Hippocampal formation (tissue), 2 donors: ENCODE measurements around the gene FAM13A.

ENCODE experiments used
- DNase-seq, 2 donors: peaks; one replicate each; lab custom pipeline; 2025; lab: John Stamatoyannopoulos, UW

The FAM13A gene

DNA sequence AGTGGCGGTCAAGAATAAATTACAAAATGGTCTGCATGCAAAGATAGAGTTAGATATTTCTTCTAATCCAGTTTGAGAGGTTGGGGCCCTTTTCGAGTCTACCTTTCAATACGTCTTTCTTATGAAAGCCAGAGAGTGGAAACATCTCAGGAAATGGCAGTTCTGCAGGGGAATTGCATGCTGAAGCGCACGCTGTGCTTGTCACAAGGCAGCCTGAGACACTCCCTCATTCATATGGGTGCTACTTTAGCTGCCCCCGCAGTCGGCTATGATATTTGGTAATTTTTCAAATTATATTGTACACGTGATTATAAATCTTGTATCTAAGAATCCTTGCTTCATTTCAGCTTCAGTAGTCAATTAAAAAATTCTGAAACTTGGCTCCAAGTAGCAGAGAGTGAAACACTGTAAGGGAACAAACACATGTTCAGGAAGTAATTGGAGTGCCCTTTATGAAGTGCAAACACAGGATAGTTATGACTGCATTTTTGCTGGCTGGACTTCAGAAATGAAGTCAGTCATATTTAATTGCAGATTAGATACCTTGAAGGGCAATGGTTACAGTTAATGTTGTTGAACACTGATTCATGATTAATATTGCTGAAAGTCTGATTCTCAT, 213.8 kb downstream of the FAM13A start:
- no peak for DNase-seq

DNA sequence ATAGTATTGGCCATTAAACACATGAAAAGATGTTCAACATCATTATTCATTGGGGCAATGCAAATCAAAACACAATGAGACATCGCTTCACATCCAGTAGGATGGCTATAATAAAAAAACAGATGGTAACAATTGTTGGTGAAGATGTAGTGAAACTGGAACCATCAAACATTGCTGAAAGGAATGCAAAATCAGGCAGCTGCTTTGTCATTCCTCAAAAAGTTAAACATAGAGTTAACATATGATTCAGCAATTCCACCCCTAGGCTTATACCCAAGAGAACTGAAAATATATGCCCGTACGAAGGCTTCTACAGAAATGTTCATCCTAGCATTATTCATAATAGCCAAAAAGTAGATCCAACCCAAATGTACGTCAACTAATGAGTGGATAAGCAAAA, 215.3 kb downstream of the FAM13A start:
- DNase-seq, result no peak

DNA sequence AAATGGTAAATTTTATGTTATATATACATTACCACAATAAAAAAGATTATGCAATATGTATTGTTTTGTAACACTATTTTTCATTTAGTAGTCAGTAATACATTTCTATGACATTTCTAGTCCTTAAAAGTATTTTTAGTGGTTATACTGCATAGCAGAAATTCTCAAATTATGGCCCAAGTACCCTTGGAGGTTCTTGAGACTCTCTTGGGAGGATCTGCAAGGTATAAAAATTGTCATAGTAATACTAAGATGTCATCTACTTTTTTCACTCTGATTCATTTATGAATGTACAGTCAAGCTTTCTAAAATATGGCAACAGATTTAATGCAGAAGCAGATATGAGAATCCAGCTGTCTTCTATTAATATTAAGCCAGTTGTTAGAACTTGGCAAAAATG, 220.8 kb downstream of the FAM13A start:
- DNase-seq, result no peak

DNA sequence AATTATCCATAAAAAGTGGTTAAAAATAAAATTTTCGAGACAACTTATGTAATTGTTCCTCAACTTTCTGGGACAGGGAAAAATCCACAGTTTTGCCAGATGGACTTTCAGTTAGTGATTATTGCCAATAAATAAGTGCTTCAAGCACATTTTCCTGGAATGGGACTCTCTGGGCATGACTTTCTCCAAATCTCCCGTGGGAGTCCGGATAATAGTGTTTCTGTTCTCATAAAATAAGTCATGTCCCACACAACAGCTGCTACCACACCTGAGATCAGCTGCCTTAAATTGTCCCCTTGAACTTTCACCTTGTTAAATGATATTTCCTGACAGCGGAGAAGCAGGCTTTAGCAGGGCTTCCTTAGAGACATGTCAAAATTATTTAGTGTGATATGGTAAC, 226.0 kb downstream of the FAM13A start:
- DNase-seq, result no peak

DNA sequence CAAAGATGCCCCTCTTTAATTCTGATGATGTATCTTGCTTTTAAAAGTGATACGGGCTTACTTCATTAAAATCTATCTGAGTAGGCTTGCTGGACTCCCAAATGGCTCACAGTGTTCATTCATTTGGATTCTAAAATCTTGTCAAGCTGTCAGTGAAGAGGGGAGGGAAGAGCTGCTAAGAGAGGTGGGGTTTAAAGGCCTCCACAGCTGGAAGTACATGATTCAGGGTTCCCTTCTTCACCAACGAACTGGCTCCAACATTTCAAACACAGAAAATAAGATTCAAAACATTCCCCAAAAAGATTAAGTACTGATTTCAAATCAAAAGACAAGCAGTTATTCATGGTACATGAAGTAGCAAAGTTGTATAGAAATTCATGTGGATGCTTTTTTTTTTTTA, 226.4 kb downstream of the FAM13A start:
- DNase-seq, result no peak

DNA sequence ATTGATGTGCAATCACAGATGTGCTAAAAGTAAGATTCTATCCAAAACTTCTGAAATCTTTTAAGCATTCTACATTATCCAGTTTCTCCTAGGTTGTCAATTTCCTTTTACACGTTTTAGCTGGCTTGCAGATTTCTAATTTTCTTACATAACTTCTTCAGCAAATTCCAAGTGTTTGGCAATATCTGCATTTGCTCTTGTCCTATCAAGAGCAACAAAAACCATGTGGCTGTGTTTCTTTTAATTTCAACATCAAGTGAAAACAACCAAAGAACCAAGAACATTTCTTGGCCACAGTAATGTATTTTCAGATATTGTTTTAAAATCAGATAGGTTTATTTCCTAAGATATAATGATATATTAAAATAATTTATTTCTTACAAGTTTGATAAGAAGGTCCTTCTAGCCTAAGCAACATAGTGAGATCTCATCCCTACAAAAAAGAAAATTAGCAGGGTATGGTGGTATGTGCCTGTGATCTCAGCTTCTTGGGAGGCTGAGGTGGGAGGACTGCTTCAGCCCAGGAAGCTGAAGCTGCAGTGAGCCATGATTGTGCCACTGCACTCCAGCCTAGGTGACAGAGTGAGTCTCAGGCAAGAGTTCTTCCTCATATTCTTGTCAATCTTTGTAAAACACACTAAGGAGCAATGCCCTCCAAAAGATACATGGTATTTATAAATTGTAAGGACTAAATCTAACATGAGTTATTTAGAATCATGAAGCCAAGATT, 228.0 kb downstream of the FAM13A start:
- DNase-seq, result no peak

DNA sequence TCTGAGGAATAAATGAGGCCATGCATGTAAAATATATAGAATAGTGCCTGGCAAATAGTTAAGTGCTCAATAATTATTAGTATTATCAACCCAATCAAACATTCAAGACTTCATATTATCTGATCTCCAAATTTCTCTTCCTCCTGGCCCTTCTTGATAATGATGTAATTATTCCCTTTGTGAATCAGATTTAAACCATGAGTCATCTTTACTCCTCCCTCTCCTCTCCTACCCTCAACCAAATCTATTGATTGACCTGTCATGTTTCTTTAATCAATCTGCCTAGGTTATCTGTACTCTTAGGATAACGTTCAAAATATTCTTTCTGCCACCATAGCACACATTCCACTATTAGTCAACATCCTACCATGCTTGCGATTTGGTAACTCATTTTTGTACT, 229.5 kb downstream of the FAM13A start:
- no peak for DNase-seq

DNA sequence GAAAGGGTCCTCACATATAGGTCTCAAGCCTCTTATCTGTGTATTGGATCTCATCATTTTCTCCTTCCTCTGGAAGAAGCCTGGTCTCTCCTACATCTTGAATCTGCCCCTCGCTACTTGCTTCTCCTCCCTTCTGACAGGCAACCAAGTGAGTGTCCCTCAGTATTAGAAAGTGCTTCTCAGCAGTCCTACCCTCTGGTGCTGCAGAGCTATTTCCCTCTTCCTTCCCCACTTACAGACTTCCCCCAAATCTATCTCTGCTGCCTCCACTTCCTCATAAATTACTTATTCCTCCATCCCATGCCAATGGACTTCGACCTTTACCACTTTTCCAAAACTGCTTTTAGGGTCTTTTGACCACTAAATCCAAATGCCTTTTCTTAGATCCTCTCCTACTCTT, 230.2 kb downstream of the FAM13A start:
- DNase-seq, result no peak

DNA sequence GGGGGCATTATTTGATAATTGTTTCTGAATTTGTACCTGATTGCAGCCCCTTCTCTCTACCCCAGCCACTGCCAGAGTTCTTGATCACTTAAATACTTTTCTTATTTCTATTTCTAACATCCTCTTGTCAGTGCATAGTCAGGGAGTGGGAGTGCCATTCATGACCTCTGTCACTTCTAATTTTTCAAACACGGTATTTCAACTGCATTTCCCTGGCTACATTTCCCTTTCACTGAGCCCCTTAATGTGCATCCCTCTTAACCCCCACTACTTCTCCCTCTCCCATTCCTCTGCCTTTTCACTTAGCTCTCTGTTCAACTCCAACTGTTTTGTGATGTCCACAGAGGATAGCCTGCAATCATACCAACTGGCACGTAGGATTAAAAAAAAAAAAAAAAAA, 231.1 kb downstream of the FAM13A start:
- no peak for DNase-seq

DNA sequence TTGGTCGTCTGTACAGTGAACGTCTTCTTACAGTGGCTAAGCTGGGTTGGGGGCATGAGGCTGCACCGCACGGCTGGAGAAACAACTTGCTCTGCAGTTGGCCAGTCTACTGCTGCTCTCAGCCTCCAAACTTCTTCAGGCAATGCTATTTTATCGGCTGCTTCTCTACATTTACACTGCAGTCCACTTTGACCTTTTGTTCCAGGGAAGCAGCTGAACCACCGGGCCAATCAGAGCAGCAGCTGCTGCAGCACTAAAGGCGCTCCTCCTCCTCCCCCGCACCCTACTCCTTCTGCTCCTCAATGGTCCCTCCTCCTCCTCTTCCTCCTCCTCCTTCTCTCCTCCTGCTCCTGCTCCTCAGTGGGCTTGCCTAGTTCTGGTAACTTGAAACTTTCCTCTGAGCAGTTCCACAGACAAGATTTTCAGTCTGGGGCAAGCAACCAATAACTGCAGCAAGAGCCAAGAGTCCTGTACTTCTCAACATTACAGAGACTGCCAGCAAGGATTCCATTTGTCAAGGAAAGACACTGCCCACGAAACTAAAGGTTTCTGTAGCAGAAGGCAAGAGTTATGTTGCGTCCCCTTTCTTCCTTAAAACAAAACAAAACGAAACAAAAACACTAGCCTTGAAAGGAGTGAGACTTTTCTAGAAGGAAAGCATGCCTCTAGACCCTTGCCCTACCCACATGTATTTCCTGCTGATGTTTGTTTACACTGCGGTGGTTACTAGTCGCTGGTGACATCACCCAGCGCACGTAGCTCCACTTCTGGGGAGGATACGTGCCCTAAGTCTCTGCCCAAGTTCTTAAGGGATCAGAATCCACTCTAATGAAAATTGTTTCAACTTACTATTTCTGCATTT, 233.7 kb downstream of the FAM13A start:
- DNase-seq, result peak; percentile 80 to 88

DNA sequence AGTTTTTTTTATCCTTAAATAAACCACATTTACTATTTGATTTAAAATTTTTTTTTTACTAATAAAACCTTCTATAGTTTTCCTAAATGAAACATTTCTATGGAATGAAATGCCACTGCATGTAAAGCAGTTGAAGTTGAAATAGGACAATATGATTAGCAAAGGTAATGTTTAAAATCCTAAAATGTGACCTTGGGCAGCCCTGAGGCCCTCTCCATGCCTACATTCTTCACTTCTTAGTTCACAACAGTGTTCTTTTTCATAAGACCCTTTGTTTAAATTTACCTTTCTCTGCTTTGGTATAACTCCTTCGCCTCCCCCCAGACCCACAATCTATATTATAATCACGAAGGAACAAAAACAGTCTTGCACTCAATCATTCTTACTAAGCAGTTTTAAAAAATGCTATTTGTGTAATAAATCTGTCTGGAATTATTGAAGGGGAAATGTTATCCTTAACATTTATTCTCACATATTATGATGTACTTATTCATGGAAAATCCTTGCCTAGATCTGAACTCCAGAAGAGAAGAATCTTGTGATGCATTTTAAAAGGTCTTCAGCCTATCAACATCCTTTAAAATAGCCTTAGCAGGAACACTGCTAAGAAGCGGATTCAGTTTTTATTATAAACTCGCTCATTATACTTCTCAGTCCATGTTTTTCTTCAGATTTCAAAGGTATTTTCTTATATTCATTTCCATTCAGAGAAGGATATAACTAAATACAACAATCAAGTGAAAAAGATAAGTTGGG, 234.8 kb downstream of the FAM13A start:
- no peak for DNase-seq

DNA sequence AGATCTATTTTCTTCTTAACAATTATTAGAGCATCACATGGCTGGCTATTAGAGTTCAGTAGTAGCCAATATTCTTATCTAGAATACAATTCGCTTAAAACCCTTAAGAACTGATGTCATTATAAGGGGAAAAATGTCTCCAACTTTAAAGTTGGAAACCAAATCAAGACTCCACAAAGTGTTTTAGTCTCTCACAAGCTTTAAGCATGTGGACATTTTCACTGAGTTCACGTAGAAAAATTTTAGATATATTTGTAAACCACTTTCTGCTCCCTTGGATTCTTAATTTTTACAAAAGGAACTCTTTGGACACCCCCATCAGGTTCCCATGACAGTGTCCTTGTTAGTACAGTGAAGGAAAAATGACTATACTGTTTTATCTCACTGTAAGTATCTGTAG, 235.5 kb downstream of the FAM13A start:
- no peak for DNase-seq

DNA sequence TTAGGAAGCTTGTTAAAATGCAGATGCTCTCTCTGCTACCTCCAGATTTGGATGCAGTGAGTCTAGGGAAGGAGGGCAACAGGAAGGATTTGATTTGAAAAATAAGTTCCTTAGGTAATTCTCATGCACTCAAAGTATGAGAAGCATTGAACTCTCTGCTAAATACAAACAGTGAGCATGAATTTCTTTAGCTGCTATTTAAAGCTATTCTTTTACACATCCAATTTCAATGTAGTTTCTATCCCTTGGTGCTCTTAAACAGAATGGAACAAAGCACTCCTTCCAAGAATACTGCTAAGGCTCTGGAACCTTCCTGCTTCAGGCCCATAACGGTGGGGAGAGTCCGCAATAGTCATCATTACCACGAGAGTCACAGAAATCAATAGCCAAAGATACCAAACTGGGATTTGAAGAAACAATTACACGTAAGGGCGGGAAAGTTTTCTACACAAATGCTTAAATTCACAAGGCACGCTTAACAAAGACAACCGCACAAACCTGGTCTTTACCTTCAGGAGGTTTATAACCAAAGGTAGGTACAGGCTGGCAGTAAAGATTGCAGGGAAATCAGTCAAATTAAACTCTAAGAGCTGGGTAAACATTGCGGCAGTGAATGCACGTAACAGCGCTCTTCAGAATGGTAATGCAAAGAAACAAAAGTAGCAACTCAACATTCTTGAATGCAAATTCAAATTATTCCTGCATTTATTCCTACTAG, 236.1 kb downstream of the FAM13A start:
- DNase-seq, result peak in 1 of 2 donors; percentile 64

DNA sequence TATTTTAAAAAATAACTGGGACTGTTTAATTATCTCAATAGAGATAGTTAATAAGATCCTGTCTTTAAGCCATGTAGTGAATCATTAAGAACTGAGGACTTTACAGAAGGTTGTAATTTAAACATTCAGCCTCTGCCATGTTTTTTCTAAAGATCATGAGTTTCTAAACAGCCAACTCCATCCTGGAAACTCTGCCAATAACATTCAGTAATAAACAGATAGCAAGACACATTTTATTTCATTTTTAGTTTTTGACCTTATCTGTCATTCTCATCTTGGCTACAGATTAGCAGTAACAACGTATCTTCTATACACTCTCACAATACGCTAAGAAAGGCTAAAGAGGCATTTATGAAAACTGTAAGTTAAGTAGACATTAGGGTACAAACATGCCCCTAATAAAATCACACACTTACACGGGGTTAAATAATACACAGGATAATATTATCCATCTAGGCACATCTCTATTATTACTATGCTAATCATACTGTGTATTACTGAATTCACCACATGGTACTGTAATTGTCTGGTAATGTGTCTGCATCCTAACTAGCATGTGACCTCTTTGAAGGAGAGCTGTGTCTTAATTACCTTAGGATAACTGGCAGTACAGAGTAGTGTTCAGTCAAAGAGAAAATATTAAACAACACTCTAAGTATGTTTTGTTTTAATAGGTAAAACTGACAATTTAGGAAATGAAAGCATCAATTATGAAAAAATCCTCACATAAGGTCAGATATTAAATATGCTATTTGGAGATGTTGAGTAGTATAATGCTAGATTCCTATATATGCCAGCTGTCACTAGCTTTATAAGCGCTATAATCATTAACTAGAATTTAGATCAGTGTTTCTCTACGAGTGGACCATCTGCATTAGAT, 236.9 kb downstream of the FAM13A start:
- DNase-seq, result no peak

DNA sequence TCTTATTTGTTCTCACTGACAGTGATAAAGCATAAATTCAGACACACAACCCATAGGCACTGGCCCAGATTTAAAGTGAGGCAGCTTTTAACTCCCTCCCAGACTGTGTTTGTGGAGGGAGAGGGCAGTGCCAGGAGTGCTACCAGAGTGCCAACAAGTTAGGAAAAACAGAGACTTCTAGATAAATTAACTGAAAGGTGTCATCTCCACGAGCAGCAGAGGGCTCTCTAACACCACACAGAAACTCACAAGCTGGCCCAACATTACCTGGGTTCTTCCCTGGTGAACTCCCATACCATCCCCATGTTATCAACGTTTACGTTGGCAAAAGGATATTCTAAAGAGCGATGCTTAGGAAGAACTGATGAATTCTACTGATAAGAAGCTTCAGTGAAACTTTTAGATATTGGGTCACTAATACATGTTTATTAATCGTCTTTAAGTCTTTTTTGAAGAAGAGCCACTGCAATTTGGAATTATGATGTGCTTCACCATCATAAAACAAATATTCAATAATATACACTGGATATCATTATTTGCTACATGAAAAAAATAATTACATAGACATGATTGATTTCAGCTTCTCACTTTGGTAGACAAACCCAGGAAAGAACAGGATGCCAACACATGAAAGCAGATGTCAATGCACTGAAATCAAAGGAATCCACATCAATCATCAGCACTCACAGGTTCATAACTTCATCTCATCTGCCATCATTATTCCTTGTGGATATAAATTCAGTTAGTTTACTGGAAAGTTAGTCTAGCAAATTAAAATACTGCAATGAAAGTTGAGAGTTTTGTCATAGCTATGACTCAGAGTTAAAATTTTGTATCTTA, 238.1 kb downstream of the FAM13A start:
- DNase-seq, result peak; percentile 37 to 64

DNA sequence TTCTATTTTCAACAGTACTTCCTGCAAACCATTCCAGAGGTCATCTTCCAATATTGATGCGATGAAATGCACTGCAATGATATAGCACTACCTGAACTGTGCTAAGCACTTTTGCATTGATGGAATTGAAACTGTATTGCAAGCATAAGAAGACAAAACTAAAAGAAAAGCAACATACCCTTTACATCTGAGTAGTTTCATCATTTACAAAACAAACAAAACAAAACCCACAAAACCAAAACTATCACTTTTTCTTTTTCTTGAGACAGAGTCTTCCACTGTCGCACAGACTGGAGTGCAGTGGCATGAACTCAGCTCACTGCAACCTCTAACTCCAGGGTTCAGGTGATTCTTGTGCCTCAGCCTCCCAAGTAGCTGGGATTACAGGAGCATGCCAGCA, 239.2 kb downstream of the FAM13A start:
- no peak for DNase-seq

DNA sequence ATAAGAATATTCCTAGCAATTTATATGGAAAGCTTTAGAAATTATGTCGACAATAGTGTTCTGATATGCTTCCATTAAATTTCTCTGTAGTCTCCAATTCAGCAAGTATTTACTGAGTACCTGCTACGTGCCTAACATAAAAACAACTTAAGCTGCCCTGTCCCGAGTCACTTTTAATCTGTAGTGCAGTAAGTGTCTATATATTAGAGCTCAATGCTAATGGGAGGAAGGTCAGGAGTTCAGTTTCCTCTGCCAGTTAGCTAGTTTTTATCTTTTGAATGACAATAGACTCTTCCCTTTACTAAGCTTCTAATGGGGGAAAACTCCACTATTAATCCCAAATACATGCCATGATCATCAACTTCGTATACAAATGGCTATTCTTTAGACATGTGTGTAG, 240.6 kb downstream of the FAM13A start:
- DNase-seq, result no peak

DNA sequence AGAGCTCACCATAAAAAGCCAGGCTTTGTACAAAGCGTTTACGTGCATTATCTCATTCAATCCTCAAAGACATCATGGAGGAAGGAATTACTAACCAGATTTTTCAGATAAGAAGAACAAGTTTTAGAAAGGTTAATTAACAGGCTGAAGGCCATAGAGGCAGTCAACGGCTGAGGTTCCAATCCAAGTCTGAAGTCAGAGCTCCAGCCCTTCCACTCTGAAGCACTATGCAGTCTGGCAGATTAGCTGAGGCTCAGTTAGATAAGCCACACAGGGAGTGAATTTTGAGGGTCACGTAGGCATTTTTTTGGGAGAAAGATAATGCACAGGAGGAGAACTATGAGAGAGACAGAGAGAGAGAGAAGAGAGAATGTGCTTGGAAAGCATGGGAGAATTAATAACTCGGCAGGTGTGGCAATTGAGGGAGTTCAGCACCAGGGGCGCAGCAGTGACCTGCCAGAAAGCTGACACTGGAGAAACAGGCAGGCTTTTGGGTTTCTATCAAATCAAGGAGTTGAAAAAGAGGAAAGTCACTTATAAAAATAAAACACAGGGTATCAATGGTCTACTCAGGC, 242.9 kb downstream of the FAM13A start:
- DNase-seq, result no peak

DNA sequence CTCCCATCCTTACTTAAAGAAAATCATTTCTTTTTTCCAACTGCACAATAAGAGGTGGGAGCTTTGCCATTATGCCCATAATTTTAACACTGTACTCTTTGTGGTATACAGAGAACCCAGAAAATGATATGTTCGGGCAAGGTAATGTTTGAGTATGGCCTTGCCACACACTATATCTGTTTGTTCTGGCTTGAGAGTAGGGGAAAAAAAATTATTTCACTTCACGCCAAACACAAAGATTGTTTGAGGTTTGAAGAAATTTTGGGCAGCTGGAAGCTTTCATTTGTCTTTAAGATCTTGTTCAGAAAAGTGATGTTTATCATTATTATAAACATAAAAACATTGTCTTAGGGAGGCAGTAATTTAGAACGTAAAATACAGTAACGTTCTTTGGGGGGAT, 244.0 kb downstream of the FAM13A start:
- no peak for DNase-seq
